ENCODE measurements around the gene DCUN1D3.
"Not testable (repeated sequence)": the region's sequence is repeated elsewhere in the genome, so short reads cannot be mapped to it uniquely, and the experiment has no call there.

DCUN1D3 gene

DNA sequence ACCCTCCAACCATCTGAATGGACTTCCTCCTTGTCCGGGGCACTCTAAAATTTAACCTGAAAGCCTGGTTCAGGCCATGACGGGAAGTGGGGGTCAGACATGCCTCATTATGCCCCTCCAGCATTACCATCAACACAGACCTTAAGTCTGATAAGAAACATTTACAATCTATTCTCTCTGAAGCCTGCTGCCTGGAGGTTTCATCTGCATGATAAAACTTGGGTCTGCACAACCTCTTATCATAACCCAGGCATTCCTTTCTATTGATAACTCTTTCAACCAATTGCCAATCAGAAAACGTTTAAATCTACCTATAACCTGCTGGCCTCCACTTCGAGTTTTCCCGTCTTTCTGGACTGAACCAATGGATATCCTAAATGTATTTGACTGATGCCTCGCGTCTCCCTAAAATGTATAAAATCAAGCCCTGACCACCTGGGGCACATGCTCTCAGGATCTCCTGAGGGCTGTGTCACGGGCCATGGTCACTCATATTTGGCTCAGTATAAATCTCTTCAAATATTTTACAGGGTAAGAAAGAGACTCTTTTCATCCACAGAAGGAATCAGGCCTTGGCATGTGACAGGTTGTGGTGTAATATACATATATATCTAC lies 46.0 kb upstream of the DCUN1D3 start:
- no peak overlapping the region for H2AFZ ChIP-seq (ENCODE audit: low read length)
- no peaks in the 10 kb centered on the region for H3K9me2 ChIP-seq (ENCODE audit: low read depth, low read length)
- H3K4me2 ChIP-seq (ENCODE audit: low read length) = no peak overlapping the region
- H3K9ac ChIP-seq (ENCODE audit: low read length) = no peak overlapping the region
- TF ChIP-seq CTCF (IDR thresholded peaks at IDR 0.05; ENCODE audit: low read length) (no peak), EZH2 (IDR thresholded peaks at IDR 0.05; ENCODE audit: borderline replicate concordance, low read length) (no peak)
- no peaks in the 10 kb centered on the region for H3K4me1 ChIP-seq (ENCODE audit: insufficient read depth, low read length, severe bottlenecking)
- no peaks in the 10 kb centered on the region for H3K36me3 ChIP-seq (ENCODE audit: insufficient read depth, low read length)
- H3K4me3 ChIP-seq (ENCODE audit: low read depth, low read length, poor library complexity, severe bottlenecking) = no peak overlapping the region
- no peaks in the 10 kb centered on the region for H3K27me3 ChIP-seq (ENCODE audit: insufficient read depth, low read length)
- no peaks in the 10 kb centered on the region for H3K79me2 ChIP-seq (ENCODE audit: insufficient read depth, low read length)
- no peaks in the 10 kb centered on the region for H3F3A ChIP-seq (ENCODE audit: insufficient read depth, low read length)
- H3K9me3 ChIP-seq (ENCODE audit: low read length) = no peaks in the 10 kb centered on the region
- H4K20me1 ChIP-seq (ENCODE audit: insufficient read depth, low read length) = no peaks in the 10 kb centered on the region
- no peak overlapping the region for H3K27ac ChIP-seq (ENCODE audit: low read depth, low read length, poor library complexity, severe bottlenecking)

DNA sequence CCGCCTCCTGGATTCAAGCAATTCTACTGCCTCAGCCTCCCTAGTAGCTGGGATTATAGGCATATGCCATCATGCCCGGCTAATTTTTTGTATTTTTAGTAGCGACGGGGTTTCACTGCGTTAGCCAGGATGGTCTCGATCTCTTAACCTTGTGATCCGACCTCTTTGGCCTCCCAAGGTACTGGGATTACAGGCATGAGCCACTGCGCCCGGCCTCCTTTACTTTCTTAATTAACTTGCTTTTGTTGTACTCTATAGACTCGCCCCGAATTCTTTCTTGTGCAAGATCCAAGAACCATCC lies 45.4 kb upstream of the DCUN1D3 start:
- not testable (repeated sequence) for H3K79me2 ChIP-seq (ENCODE audit: insufficient read depth, low read length); H3K9me3 ChIP-seq (ENCODE audit: low read length); H3K27ac ChIP-seq (ENCODE audit: low read depth, low read length, poor library complexity, severe bottlenecking); H3K36me3 ChIP-seq (ENCODE audit: insufficient read depth, low read length); H3K9ac ChIP-seq (ENCODE audit: low read length); H3F3A ChIP-seq (ENCODE audit: insufficient read depth, low read length); H3K4me2 ChIP-seq (ENCODE audit: low read length); H3K4me1 ChIP-seq (ENCODE audit: insufficient read depth, low read length, severe bottlenecking); H4K20me1 ChIP-seq (ENCODE audit: insufficient read depth, low read length); H3K4me3 ChIP-seq (ENCODE audit: low read depth, low read length, poor library complexity, severe bottlenecking); H2AFZ ChIP-seq (ENCODE audit: low read length); H3K27me3 ChIP-seq (ENCODE audit: insufficient read depth, low read length); H3K9me2 ChIP-seq (ENCODE audit: low read depth, low read length)

DNA sequence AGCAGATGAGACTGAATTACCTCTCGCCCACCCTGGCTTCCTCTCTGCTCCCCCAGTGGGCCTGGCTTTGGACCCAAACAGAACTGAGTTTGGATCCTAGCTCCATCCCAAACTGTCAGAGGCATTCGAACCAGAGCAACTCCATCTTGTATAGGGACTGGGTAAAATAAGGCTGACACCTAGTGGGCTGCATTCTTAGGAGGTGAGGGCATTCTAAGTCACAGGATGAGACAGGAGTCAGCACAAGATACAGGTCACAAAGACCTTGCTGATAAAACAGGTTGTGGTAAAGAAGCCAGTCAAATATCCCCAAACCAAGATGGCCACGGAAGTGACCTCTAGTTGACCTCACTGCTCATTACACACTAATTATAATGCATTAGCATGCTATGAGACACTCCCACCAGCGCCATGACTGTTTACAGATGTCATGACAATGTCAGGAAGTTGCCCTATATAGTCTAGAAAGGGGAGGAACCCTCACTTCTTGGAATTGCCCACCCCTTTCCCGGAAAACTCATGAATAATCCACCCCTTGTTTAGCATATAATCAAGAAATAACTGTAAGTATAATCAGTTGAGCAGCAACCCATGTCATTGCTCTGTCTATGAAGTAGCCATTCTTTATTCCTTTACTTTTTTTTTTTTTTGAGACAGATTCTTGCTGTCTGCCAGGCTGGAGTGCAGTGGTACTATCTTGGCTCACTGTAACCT lies 44.9 kb upstream of the DCUN1D3 start:
- H3K36me3 ChIP-seq (ENCODE audit: insufficient read depth, low read length) = no peaks in the 10 kb centered on the region
- no peaks in the 10 kb centered on the region for H3K4me1 ChIP-seq (ENCODE audit: insufficient read depth, low read length, severe bottlenecking)
- H4K20me1 ChIP-seq (ENCODE audit: insufficient read depth, low read length) = no peaks in the 10 kb centered on the region
- H3K79me2 ChIP-seq (ENCODE audit: insufficient read depth, low read length) = no peaks in the 10 kb centered on the region
- H3K9me3 ChIP-seq (ENCODE audit: low read length) = no peaks in the 10 kb centered on the region
- TF ChIP-seq CTCF (IDR thresholded peaks at IDR 0.05; ENCODE audit: low read length) = peak; percentile 33; the same call in 1 of the 2 replicates
- TF ChIP-seq EZH2 (IDR thresholded peaks at IDR 0.05; ENCODE audit: borderline replicate concordance, low read length) = no peak
- H3K9ac ChIP-seq (ENCODE audit: low read length) = no peak overlapping the region
- H3K27ac ChIP-seq (ENCODE audit: low read depth, low read length, poor library complexity, severe bottlenecking) = no peak overlapping the region
- no peak overlapping the region for H3K4me3 ChIP-seq (ENCODE audit: low read depth, low read length, poor library complexity, severe bottlenecking)
- no peaks in the 10 kb centered on the region for H3K27me3 ChIP-seq (ENCODE audit: insufficient read depth, low read length)
- H3F3A ChIP-seq (ENCODE audit: insufficient read depth, low read length) = no peaks in the 10 kb centered on the region
- H3K4me2 ChIP-seq (ENCODE audit: low read length) = no peak overlapping the region
- H2AFZ ChIP-seq (ENCODE audit: low read length) = no peak overlapping the region
- no peaks in the 10 kb centered on the region for H3K9me2 ChIP-seq (ENCODE audit: low read depth, low read length)

GRCh38 chr16:20942256-20942655 lies 42.1 kb upstream of the DCUN1D3 start:
- Histone ChIP-seq H3K79me2 (ENCODE audit: insufficient read depth, low read length) (no peaks in the 10 kb centered on the region), H3K27ac (ENCODE audit: low read depth, low read length, poor library complexity, severe bottlenecking) (no peak overlapping the region), H3K36me3 (ENCODE audit: insufficient read depth, low read length) (no peaks in the 10 kb centered on the region), H3K27me3 (ENCODE audit: insufficient read depth, low read length) (no peaks in the 10 kb centered on the region), H3K4me1 (ENCODE audit: insufficient read depth, low read length, severe bottlenecking) (no peaks in the 10 kb centered on the region), H3K9ac (ENCODE audit: low read length) (no peak overlapping the region), H4K20me1 (ENCODE audit: insufficient read depth, low read length) (no peaks in the 10 kb centered on the region), H3K9me3 (ENCODE audit: low read length) (no peaks in the 10 kb centered on the region), H3K4me2 (ENCODE audit: low read length) (no peak overlapping the region), H3K4me3 (ENCODE audit: low read depth, low read length, poor library complexity, severe bottlenecking) (no peak overlapping the region), H2AFZ (ENCODE audit: low read length) (no peak overlapping the region), H3F3A (ENCODE audit: insufficient read depth, low read length) (no peaks in the 10 kb centered on the region), H3K9me2 (ENCODE audit: low read depth, low read length) (no peaks in the 10 kb centered on the region)
- TF ChIP-seq EZH2 (IDR thresholded peaks at IDR 0.05; ENCODE audit: borderline replicate concordance, low read length) (no peak), CTCF (IDR thresholded peaks at IDR 0.05; ENCODE audit: low read length) (no peak)
